AG04450 (cell line): ENCODE data around the gene MRPS6. TPM values are rescaled to one million over a fixed set of nuclear protein-coding genes. Genes with fewer than 3 reads are reported as not detected.

Experiments
- CTCF ChIA-PET: fragments of 300-600, 350-600 bp; formaldehyde crosslinking; extraction: SDS; loops from one replicate; lab custom pipeline; 2022; ENCODE audit warnings: antibody characterized with exemption, inconsistent platforms; lab: Charles Lee
- POLR2A ChIA-PET: fragments of 350-600 bp; formaldehyde crosslinking; extraction: SDS; loops from one replicate; lab custom pipeline; 2021; ENCODE audit warnings: antibody characterized with exemption, inconsistent platforms; lab: Yijun Ruan, JAX
- DNase-seq: peaks from one replicate; pipeline ENCODE4 v3.0.0-alpha.2; 2011; ENCODE audit warnings: low read depth, low spot score
- H3K27ac ChIP-seq: one replicate; pipeline ENCODE4 v1.5.1; 2012; ENCODE audit warnings: low read depth, low read length, control low read depth
- H3K27me3 ChIP-seq: one replicate; pipeline ENCODE4 v1.6.0; 2012; ENCODE audit warnings: low read length; ENCODE audit not compliant: control insufficient read depth, insufficient read depth
- H3K4me3 ChIP-seq: 2 replicates; pipeline ENCODE4 v1.5.1; 2011; ENCODE audit warnings: mild to moderate bottlenecking, low read depth, low read length, control low read depth
- H3K9me3 ChIP-seq: 2 replicates; pipeline ENCODE4 v1.5.1; 2012; ENCODE audit warnings: low read length; ENCODE audit not compliant: control insufficient read depth, insufficient read depth
- polyA plus RNA-seq: library from polyadenylated mRNA; depleted of rRNA; stranded (reverse); fragments of >200 nt; gene quantifications from 2 replicates; pipeline ENCODE4 v1.2.3, GENCODE V29; 2011
- TF ChIP-seq, protein P1 (sequence below): IDR thresholded peaks from 2 replicates; pipeline ENCODE4 v1.5.1; 2011; ENCODE audit warnings: low read depth, low read length, control low read depth, inconsistent platforms

The MRPS6 gene
- polyA plus RNA-seq, 1 experiment: 35.8 TPM

DNA sequence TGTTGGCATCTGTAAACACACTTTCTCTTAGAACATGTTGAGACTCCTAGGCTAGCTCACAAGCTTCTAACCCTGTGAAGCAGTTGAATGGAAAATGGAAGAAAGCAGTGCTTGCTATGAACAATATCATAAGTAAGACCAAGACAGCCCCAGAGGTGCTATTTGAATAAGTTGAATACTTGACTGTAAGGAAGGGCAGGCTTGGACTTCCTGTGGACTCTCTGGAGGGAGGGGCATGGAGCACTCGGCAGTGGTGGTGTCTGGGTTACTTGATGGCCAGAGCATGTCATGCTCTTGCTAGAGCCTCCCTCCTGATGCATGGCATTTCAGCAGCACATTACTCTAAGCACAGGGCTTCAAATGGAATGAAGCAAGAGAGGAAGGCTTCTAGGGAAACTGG is 60.0 kb downstream of the MRPS6 start:
- Histone ChIP-seq H3K27ac (no peak overlapping the region), H3K4me3 (no peak overlapping the region), H3K27me3 (no peaks in the 10 kb centered on the region), H3K9me3 (peaks cover 7% of the 10 kb centered on the region; the same call in 1 of the 2 replicates)
- TF ChIP-seq, protein P1, sequence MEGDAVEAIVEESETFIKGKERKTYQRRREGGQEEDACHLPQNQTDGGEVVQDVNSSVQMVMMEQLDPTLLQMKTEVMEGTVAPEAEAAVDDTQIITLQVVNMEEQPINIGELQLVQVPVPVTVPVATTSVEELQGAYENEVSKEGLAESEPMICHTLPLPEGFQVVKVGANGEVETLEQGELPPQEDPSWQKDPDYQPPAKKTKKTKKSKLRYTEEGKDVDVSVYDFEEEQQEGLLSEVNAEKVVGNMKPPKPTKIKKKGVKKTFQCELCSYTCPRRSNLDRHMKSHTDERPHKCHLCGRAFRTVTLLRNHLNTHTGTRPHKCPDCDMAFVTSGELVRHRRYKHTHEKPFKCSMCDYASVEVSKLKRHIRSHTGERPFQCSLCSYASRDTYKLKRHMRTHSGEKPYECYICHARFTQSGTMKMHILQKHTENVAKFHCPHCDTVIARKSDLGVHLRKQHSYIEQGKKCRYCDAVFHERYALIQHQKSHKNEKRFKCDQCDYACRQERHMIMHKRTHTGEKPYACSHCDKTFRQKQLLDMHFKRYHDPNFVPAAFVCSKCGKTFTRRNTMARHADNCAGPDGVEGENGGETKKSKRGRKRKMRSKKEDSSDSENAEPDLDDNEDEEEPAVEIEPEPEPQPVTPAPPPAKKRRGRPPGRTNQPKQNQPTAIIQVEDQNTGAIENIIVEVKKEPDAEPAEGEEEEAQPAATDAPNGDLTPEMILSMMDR: no peak
- CTCF ChIA-PET: interaction anchor here (1.0 kb wide), 1 partner anchor 41 kb away, joined by 3 read pairs; no protein-coding TSS in a partner anchor
- POLR2A ChIA-PET: no interaction called here
- no peak for DNase-seq

DNA sequence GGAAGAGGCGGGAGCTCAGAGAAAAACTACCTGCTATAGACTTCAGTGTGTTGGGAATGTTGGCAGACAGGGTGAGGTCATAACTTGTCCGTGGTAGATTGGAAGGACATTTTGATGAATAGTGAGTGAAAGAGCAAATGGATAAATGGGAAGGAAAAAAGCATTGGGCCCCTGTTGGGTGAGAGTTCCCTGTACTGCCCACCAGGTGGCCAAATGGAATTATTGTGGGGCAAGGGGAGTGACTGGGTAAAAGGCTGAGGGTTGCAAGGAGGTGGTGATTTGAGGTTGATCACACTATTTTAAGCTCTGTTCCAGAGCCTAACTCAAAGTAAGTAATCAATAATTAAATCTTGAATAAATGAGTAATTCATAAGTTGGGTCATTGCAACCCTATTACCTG is 60.4 kb downstream of the MRPS6 start:
- no peak overlapping the region for H3K4me3 ChIP-seq
- H3K9me3 ChIP-seq: peaks cover 7% of the 10 kb centered on the region; the same call in 1 of the 2 replicates
- ChIA-PET CTCF (interaction anchor here (1.0 to 1.4 kb wide), 2 partner anchors 41 to 217 kb away, joined by 3 read pairs; no protein-coding TSS in a partner anchor), POLR2A (no interaction called here)
- TF ChIP-seq, protein P1: peak; percentile 36; the same call in 1 of the 2 replicates
- DNase-seq: no peak
- no peaks in the 10 kb centered on the region for H3K27me3 ChIP-seq
- H3K27ac ChIP-seq: no peak overlapping the region

DNA sequence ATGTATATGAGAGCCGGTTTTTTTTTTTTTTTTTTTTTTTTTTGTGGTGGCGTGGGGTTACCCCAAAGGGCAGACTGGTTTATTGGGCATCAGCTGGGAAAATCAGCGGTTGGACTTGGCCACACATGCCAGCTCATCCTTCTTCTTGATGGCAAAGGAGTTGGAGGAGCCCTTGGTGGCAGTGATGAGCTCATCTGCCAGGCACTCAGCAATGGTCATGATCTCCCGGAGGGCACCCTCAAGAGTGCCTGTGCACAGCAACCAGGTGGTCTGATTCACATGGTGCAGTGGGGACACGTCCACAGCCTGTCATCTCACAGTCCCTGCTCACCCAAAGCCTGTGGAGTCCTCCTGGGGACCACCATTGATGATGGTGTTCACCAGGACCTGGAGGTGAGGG is 62.0 kb downstream of the MRPS6 start:
- Histone ChIP-seq H3K27ac (no peak overlapping the region), H3K9me3 (peaks cover 7% of the 10 kb centered on the region; the same call in 1 of the 2 replicates), H3K27me3 (no peaks in the 10 kb centered on the region), H3K4me3 (no peak overlapping the region)
- POLR2A ChIA-PET: interaction anchor here (0.7 kb wide), 1 partner anchor 191 kb away, joined by 13 read pairs; no protein-coding TSS in a partner anchor
- TF ChIP-seq, protein P1: no peak
- CTCF ChIA-PET: interaction anchor here (0.7 kb wide), 1 partner anchor 211 kb away, joined by 3 read pairs; no protein-coding TSS in a partner anchor
- DNase-seq: no peak

DNA sequence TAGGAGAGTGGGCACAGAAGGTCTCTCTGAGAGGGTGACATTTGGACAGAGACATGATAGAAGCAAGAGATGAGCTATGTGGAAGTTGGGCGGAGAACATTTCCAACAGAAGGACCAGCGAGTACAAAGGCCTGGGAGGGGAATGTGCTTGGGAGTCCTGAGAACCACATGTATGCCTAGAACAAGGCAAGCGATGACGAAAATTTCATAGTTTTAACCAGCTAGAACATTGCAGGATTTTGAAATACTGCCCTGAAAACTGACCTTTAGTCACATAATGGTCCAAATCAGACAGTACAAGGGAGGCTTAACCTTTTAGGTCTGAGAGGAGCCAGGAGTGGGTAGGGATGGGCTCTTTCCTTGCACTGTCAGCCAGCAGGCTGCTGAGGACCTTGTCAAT is 68.0 kb downstream of the MRPS6 start:
- peaks cover 14% of the 10 kb centered on the region for H3K9me3 ChIP-seq
- ChIA-PET CTCF (interaction anchor here (1.1 to 1.5 kb wide), 3 partner anchors 13 to 217 kb away, joined by 3 to 6 read pairs (median 3); no protein-coding TSS in a partner anchor), POLR2A (no interaction called here)
- H3K27ac ChIP-seq: no peak overlapping the region
- no peak overlapping the region for H3K4me3 ChIP-seq
- H3K27me3 ChIP-seq: no peaks in the 10 kb centered on the region
- no peak for DNase-seq
- TF ChIP-seq, protein P1: no peak

DNA sequence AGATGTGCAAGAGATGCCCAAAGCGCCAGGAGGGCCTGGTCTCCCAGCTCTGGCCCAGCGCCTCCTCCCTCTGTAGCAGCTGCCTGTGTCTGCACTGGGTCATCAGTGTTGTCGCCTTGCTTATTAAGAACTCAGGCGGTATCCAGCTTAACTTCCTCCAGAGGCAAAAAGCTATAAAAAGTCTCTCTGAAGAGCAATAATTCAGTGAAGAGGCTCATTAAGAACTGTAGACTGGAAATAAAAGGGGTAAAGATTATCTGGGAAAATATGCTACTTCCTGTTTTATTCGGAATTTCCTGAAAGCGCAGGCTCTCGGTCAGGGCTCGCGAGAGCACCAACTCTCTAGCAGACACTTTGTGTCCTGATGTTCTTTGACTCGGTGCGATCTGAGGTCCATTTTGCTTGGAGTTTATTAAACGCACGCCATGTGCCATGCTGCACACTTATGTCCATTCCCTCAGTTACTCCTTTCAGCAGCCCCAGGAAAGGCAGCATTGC is 70.4 kb downstream of the MRPS6 start:
- Histone ChIP-seq H3K4me3 (no peak overlapping the region), H3K27ac (no peak overlapping the region), H3K27me3 (no peaks in the 10 kb centered on the region), H3K9me3 (peaks cover 14% of the 10 kb centered on the region)
- ChIA-PET POLR2A (no interaction called here), CTCF (no interaction called here)
- TF ChIP-seq, protein P1: no peak
- DNase-seq: no peak
